OCI-LY1 (cell line): Measurements from ENCODE around the gene MYO18B.

Source experiments
- H2AFZ ChIP-seq: fragments of 200-600 bp; sonication (generic), shearing (Covaris generic); 2 replicates; pipeline ENCODE4 v1.6.0; 2014; ENCODE audit warnings: antibody characterized with exemption, mild to moderate bottlenecking, low read length
- H3F3A ChIP-seq: fragments of 200-600 bp; sonication (generic), shearing (Covaris generic); 2 replicates; pipeline ENCODE4 v1.6.0; 2014; ENCODE audit warnings: mild to moderate bottlenecking, antibody characterized with exemption, low read length, moderate library complexity; ENCODE audit not compliant: insufficient read depth
- H3K27ac ChIP-seq: fragments of 200-600 bp; sonication (generic); 2 replicates; pipeline ENCODE4 v1.5.1; 2014; ENCODE audit warnings: low read length, mixed run types, mild to moderate bottlenecking, low read depth; ENCODE audit not compliant: poor library complexity, severe bottlenecking
- H3K27me3 ChIP-seq: fragments of 200-600 bp; sonication (generic); 2 replicates; pipeline ENCODE4 v1.6.0; 2014; ENCODE audit warnings: antibody characterized with exemption, mild to moderate bottlenecking, low read length, moderate library complexity; ENCODE audit not compliant: insufficient read depth
- H3K36me3 ChIP-seq: fragments of 200-600 bp; sonication (generic); 2 replicates; pipeline ENCODE4 v1.6.1; 2014; ENCODE audit warnings: mild to moderate bottlenecking, antibody characterized with exemption, low read length, moderate library complexity, mixed read lengths; ENCODE audit not compliant: insufficient read depth
- H3K4me1 ChIP-seq: fragments of 200-600 bp; sonication (generic); 2 replicates; pipeline ENCODE4 v1.5.1; 2014; ENCODE audit warnings: mild to moderate bottlenecking, low read length, moderate library complexity; ENCODE audit not compliant: insufficient read depth, severe bottlenecking
- H3K4me2 ChIP-seq: fragments of 200-600 bp; sonication (generic), shearing (Covaris generic); 2 replicates; pipeline ENCODE4 v1.6.1; 2014; ENCODE audit warnings: low read length
- H3K4me3 ChIP-seq: fragments of 200-600 bp; sonication (generic); 2 replicates; pipeline ENCODE4 v1.5.1; 2014; ENCODE audit warnings: low read length, low read depth, mild to moderate bottlenecking, mixed read lengths; ENCODE audit not compliant: poor library complexity, severe bottlenecking
- H3K79me2 ChIP-seq: fragments of 200-600 bp; shearing (Covaris generic); 2 replicates; pipeline ENCODE4 v1.6.1; 2016; ENCODE audit warnings: mixed run types, low read length, mixed read lengths; ENCODE audit not compliant: insufficient read depth
- H3K9ac ChIP-seq: fragments of 200-600 bp; sonication (generic), shearing (Covaris generic); 2 replicates; pipeline ENCODE4 v1.6.1; 2014; ENCODE audit warnings: mild to moderate bottlenecking, low read length, mixed read lengths
- H3K9me2 ChIP-seq: fragments of 200-600 bp; sonication (generic), shearing (Covaris generic); 2 replicates; pipeline ENCODE4 v1.6.1; 2014; ENCODE audit warnings: low read depth, mild to moderate bottlenecking, low read length, mixed read lengths
- H3K9me3 ChIP-seq: fragments of 200-600 bp; shearing (Covaris generic); 2 replicates; pipeline ENCODE4 v1.6.1; 2014; ENCODE audit warnings: low read length, mixed read lengths
- H4K20me1 ChIP-seq: fragments of 200-600 bp; sonication (generic), shearing (Covaris generic); 2 replicates; pipeline ENCODE4 v1.6.0; 2016; ENCODE audit warnings: mild to moderate bottlenecking, low read length; ENCODE audit not compliant: insufficient read depth
- CTCF ChIP-seq: fragments of 200-600 bp; sonication (generic), shearing (Covaris generic); IDR thresholded peaks from 2 replicates; pipeline ENCODE4 v1.5.1; 2017; ENCODE audit warnings: mild to moderate bottlenecking, antibody characterized with exemption, low read length, moderate library complexity, mixed read lengths
- EZH2 ChIP-seq: fragments of 200-600 bp; sonication (generic), shearing (Covaris generic); IDR thresholded peaks from 2 replicates; pipeline ENCODE4 v1.8.0; 2017; ENCODE audit warnings: borderline replicate concordance, mixed run types, mild to moderate bottlenecking, antibody characterized with exemption, low read length, moderate library complexity, mixed read lengths

The MYO18B gene

GRCh38 chr22:25929321-25929878 lies 187.4 kb downstream of the MYO18B start:
- Histone ChIP-seq H2AFZ (no peak overlapping the region), H3K27me3 (no peaks in the 10 kb centered on the region), H3K9ac (no peak overlapping the region), H3K79me2 (no peaks in the 10 kb centered on the region), H3K4me2 (no peak overlapping the region), H3K9me3 (no peaks in the 10 kb centered on the region), H3K4me1 (no peaks in the 10 kb centered on the region), H3F3A (no peaks in the 10 kb centered on the region), H3K9me2 (no peaks in the 10 kb centered on the region), H3K4me3 (no peak overlapping the region), H3K27ac (no peak overlapping the region), H4K20me1 (no peaks in the 10 kb centered on the region), H3K36me3 (no peaks in the 10 kb centered on the region)
- TF ChIP-seq CTCF (no peak), EZH2 (no peak)

GRCh38 chr22:25930083-25930482 lies 188.1 kb downstream of the MYO18B start:
- Histone ChIP-seq H3F3A (no peaks in the 10 kb centered on the region), H3K9me3 (no peaks in the 10 kb centered on the region), H3K79me2 (no peaks in the 10 kb centered on the region), H3K4me2 (no peak overlapping the region), H3K4me3 (no peak overlapping the region), H3K9me2 (no peaks in the 10 kb centered on the region), H3K36me3 (no peaks in the 10 kb centered on the region), H3K27ac (no peak overlapping the region), H4K20me1 (no peaks in the 10 kb centered on the region), H3K4me1 (no peaks in the 10 kb centered on the region), H3K27me3 (no peaks in the 10 kb centered on the region), H2AFZ (no peak overlapping the region), H3K9ac (no peak overlapping the region)
- no peak for TF ChIP-seq EZH2
- TF ChIP-seq CTCF = no peak

GRCh38 chr22:25930788-25931310 lies 188.9 kb downstream of the MYO18B start:
- no peaks in the 10 kb centered on the region for H3K36me3 ChIP-seq
- H3K27ac ChIP-seq = no peak overlapping the region
- H3K4me2 ChIP-seq = no peak overlapping the region
- H3K9me2 ChIP-seq = no peaks in the 10 kb centered on the region
- H2AFZ ChIP-seq = no peak overlapping the region
- H3K27me3 ChIP-seq = no peaks in the 10 kb centered on the region
- H3F3A ChIP-seq = no peaks in the 10 kb centered on the region
- TF ChIP-seq CTCF = no peak
- no peak for TF ChIP-seq EZH2
- H3K4me3 ChIP-seq = no peak overlapping the region
- H3K9ac ChIP-seq = no peak overlapping the region
- H4K20me1 ChIP-seq = no peaks in the 10 kb centered on the region
- H3K9me3 ChIP-seq = no peaks in the 10 kb centered on the region
- H3K79me2 ChIP-seq = no peaks in the 10 kb centered on the region
- H3K4me1 ChIP-seq = no peaks in the 10 kb centered on the region
